DOHH2 (cell line): ENCODE data around the gene GPR132.
"Not testable (repeated sequence)": the region's sequence is repeated elsewhere in the genome, so short reads cannot be mapped to it uniquely, and the experiment has no call there.

Experiments used
- H3F3A ChIP-seq: fragments of 200-600 bp; sonication (generic), shearing (Covaris generic); 2 replicates; pipeline ENCODE4 v1.6.0; 2016; ENCODE audit warnings: antibody characterized with exemption, mild to moderate bottlenecking; ENCODE audit not compliant: control insufficient read depth, insufficient read depth
- H3K27ac ChIP-seq: fragments of 200-600 bp; sonication (generic); 2 replicates; pipeline ENCODE4 v1.5.1; 2014; ENCODE audit warnings: low read depth, mild to moderate bottlenecking, low read length, moderate library complexity
- H3K27me3 ChIP-seq: fragments of 200-600 bp; sonication (generic); 2 replicates; pipeline ENCODE4 v1.6.1; 2014; ENCODE audit warnings: mild to moderate bottlenecking, low read length, mixed read lengths; ENCODE audit not compliant: control insufficient read depth
- H3K36me3 ChIP-seq: fragments of 200-600 bp; sonication (generic); 2 replicates; pipeline ENCODE4 v1.6.1; 2014; ENCODE audit warnings: mild to moderate bottlenecking, low read length, moderate library complexity, mixed read lengths; ENCODE audit not compliant: control insufficient read depth
- H3K4me1 ChIP-seq: fragments of 200-600 bp; sonication (generic); 2 replicates; pipeline ENCODE4 v1.6.1; 2014; ENCODE audit warnings: mild to moderate bottlenecking, low read length, mixed read lengths; ENCODE audit not compliant: control insufficient read depth
- H3K4me2 ChIP-seq: fragments of 200-600 bp; sonication (generic); 2 replicates; pipeline ENCODE4 v1.6.0; 2014; ENCODE audit warnings: mild to moderate bottlenecking, low read length, moderate library complexity
- H3K4me3 ChIP-seq: fragments of 200-600 bp; sonication (generic); 2 replicates; pipeline ENCODE4 v1.5.1; 2014; ENCODE audit warnings: mild to moderate bottlenecking, low read length, mixed read lengths
- H3K79me2 ChIP-seq: fragments of 200-600 bp; sonication (generic); 2 replicates; pipeline ENCODE4 v1.6.1; 2014; ENCODE audit warnings: mild to moderate bottlenecking, low read length, mixed read lengths; ENCODE audit not compliant: control insufficient read depth
- H3K9me2 ChIP-seq: fragments of 200-600 bp; sonication (generic); replicated peaks from 2 replicates; pipeline ENCODE4 v1.6.1; 2014; ENCODE audit warnings: mild to moderate bottlenecking, low read length, mixed read lengths; ENCODE audit not compliant: control insufficient read depth
- H3K9me3 ChIP-seq: fragments of 200-600 bp; sonication (generic); 2 replicates; pipeline ENCODE4 v1.6.1; 2014; ENCODE audit warnings: antibody characterized with exemption, low read length, mixed read lengths; ENCODE audit not compliant: control insufficient read depth, insufficient read depth
- H4K20me1 ChIP-seq: fragments of 200-600 bp; sonication (generic); 2 replicates; pipeline ENCODE4 v1.6.0; 2014; ENCODE audit warnings: low read depth, mild to moderate bottlenecking, antibody characterized with exemption, low read length, moderate library complexity; ENCODE audit not compliant: control insufficient read depth, insufficient read depth
- CTCF ChIP-seq: fragments of 200-600 bp; sonication (generic); IDR thresholded peaks from one replicate; pipeline ENCODE4 v1.5.1; 2014; ENCODE audit warnings: antibody characterized with exemption, mild to moderate bottlenecking, low read depth, low read length; ENCODE audit not compliant: poor library complexity, severe bottlenecking
- EZH2phosphoT487 ChIP-seq: fragments of 200-600 bp; sonication (generic); IDR thresholded peaks from 2 replicates; pipeline ENCODE4 v1.6.1; 2017; ENCODE audit warnings: borderline replicate concordance, mild to moderate bottlenecking, antibody characterized with exemption, low read length, moderate library complexity, mixed read lengths

Gene GPR132

GRCh38 chr14:105028251-105028927, 36.8 kb downstream of the GPR132 start:
- no peak overlapping the region for H3K4me2 ChIP-seq
- no peak overlapping the region for H3K27ac ChIP-seq
- peaks cover 4% of the 10 kb centered on the region for H3K79me2 ChIP-seq

GRCh38 chr14:105027718-105028117, 37.5 kb downstream of the GPR132 start:
- Histone ChIP-seq H3K4me2 (peak overlapping the region; percentile 51; the same call in 1 of the 2 replicates), H3K4me3 (peak overlapping the region; percentile 38; the same call in 1 of the 2 replicates), H3F3A (peaks cover 10% of the 10 kb centered on the region), H3K4me1 (peaks cover 24% of the 10 kb centered on the region)
- H3K79me2 ChIP-seq, H3K27me3 ChIP-seq, H3K36me3 ChIP-seq, H3K9me2 ChIP-seq, H3K27ac ChIP-seq, H4K20me1 ChIP-seq, H3K9me3 ChIP-seq: not testable (repeated sequence)

More at GRCh38 chr14:105028251-105028927, 36.8 kb downstream of the GPR132 start:
- no peaks in the 10 kb centered on the region for H4K20me1 ChIP-seq
- H3K36me3 ChIP-seq: 0 out of 2 replicates have a peak, but pooled peaks cover under 1% of the 10 kb centered on the region
- H3K9me3 ChIP-seq: peaks cover 3% of the 10 kb centered on the region; the same call in 1 of the 2 replicates
- no peaks in the 10 kb centered on the region for H3K27me3 ChIP-seq
- peaks cover 8% of the 10 kb centered on the region for H3F3A ChIP-seq
- peaks cover 27% of the 10 kb centered on the region for H3K4me1 ChIP-seq
- H3K4me3 ChIP-seq: no peak overlapping the region
- TF ChIP-seq CTCF (no peak), EZH2phosphoT487 (no peak)
- no peaks in the 10 kb centered on the region for H3K9me2 ChIP-seq

GRCh38 chr14:105026802-105027563, 38.2 kb downstream of the GPR132 start:
- no peak for TF ChIP-seq CTCF
- no peak for TF ChIP-seq EZH2phosphoT487
- Histone ChIP-seq H3K27ac (peak overlapping the region; percentile 7; the same call in 1 of the 2 replicates), H3K9me3 (peaks cover 3% of the 10 kb centered on the region; the same call in 1 of the 2 replicates), H3K4me3 (peak overlapping the region; percentile 38), H3F3A (peaks cover 10% of the 10 kb centered on the region), H3K36me3 (peaks cover 3% of the 10 kb centered on the region; the same call in 1 of the 2 replicates), H3K4me1 (peaks cover 28% of the 10 kb centered on the region), H3K9me2 (no peaks in the 10 kb centered on the region), H3K27me3 (no peaks in the 10 kb centered on the region), H3K79me2 (peaks cover 8% of the 10 kb centered on the region), H3K4me2 (peak overlapping the region; percentile 51), H4K20me1 (no peaks in the 10 kb centered on the region)
